Breast epithelium (tissue), 3 donors: ENCODE results near the gene SV2C.

Source experiments
- CTCF ChIP-seq, 3 donors: fragments of 450-650 bp; IDR thresholded peaks; one replicate each; pipeline ENCODE4 v1.5.1; 2016 to 2017; ENCODE audit warnings: antibody characterized with exemption in 3 of 3, mild to moderate bottlenecking in 3 of 3, moderate library complexity in 3 of 3
- POLR2A ChIP-seq: fragments of 450-650 bp; IDR thresholded peaks from one replicate; pipeline ENCODE4 v1.6.1; 2016; ENCODE audit warnings: antibody characterized with exemption, mild to moderate bottlenecking, moderate library complexity
- POLR2AphosphoS5 ChIP-seq, 3 donors: sonication (generic); formaldehyde crosslinking; IDR thresholded peaks; one replicate each; pipeline ENCODE4 v1.6.1; 2017; ENCODE audit warnings: antibody characterized with exemption in 3 of 3

- TF ChIP-seq POLR2A, result no peak
- TF ChIP-seq CTCF (IDR thresholded peaks at IDR 0.05), result no peak
- TF ChIP-seq POLR2AphosphoS5 (IDR thresholded peaks at IDR 0.05), result no peak
These were observed 17.9 kb upstream of the SV2C start for GRCh38 chr5:76065258-76065657.
